PC-3 (cell line): ENCODE data around the gene SAA1.

ENCODE experiments used
- CTCF ChIP-seq: fragments of 300-600 bp; sonication (generic); conservative IDR thresholded peaks from 2 replicates; pipeline ENCODE4 v1.5.1; 2017; ENCODE audit warnings: antibody characterized with exemption, low read depth, mild to moderate bottlenecking, low read length
- EZH2 ChIP-seq: fragments of 300-600 bp; sonication (generic); IDR thresholded peaks from one replicate; pipeline ENCODE4 v1.6.1; 2017; ENCODE audit warnings: antibody characterized with exemption, mild to moderate bottlenecking, low read length; ENCODE audit not compliant: unreplicated experiment

GRCh38 chr11:18295316-18295715 is 29.3 kb downstream of the SAA1 start:
- TF ChIP-seq CTCF: no peak
- no peak for TF ChIP-seq EZH2
